K562 (cell line): ENCODE measurements around the gene TMEM114. TPM values are rescaled to one million over a fixed set of nuclear protein-coding genes. Genes with fewer than 3 reads are reported as not detected.

Experiments used
- ATAC-seq: fragments of 200-7000 bp; cut with Tn5 transposase; 3 replicates; pipeline ENCODE4 v1.9.1; 2020; ENCODE audit warnings: moderate library complexity
- BruUV-seq: library from RNA; stranded (reverse); fragments of 400-500 nt; replicated peaks from 2 replicates; lab custom pipeline; 2021; lab: Mats Ljungman, UMichigan
- CTCF ChIA-PET: fragments of 300-600 bp; formaldehyde crosslinking; extraction: SDS; loops from one replicate; lab custom pipeline; 2021; ENCODE audit warnings: low intra/inter-chr PET ratio; lab: Yijun Ruan, JAX
- POLR2A ChIA-PET: fragments of 300-600, 350-650 bp; sonication (Branson Sonifier 250); formaldehyde crosslinking; extraction: SDS; loops from one replicate; lab custom pipeline; 2021; ENCODE audit warnings: antibody characterized with exemption, inconsistent platforms; lab: Yijun Ruan, JAX
- DNase-seq, 4 experiments: peaks; one replicate each; pipeline versions ENCODE4 v3.0.0 to v3.0.0-alpha.2; 2011 to 2018; ENCODE audit warnings: low spot score in 3 of 4, mixed read lengths in 3 of 4; ENCODE audit errors: extremely low read depth in 1 of 4
- FAIRE-seq: peaks from 2 replicates; lab custom pipeline; 2011; peaks lifted over from hg19 to GRCh38; lab: Jason Lieb, UNC
- H2AFZ ChIP-seq: 2 replicates; pipeline ENCODE4 v1.6.0; 2011; ENCODE audit warnings: low read depth, low read length, control low read depth, inconsistent platforms
- H3K27ac ChIP-seq: fragments of 200-600 bp; 3 replicates; pipeline ENCODE4 v1.8.0; 2011; ENCODE audit warnings: low read depth, mild to moderate bottlenecking, control low read depth, inconsistent platforms, low read length, moderate library complexity, mixed read lengths; ENCODE audit errors: extremely low read depth
- H3K27me3 ChIP-seq, 2 experiments: fragments of 300-600 bp in 1 of 2; 2 replicates in 1 of 2; 3 replicates in 1 of 2; pipeline versions ENCODE4 v1.6.0 to v1.8.0; 2011; ENCODE audit warnings: inconsistent platforms in 2 of 2, low read length in 2 of 2, mild to moderate bottlenecking in 1 of 2, mixed read lengths in 1 of 2, moderate library complexity in 1 of 2; ENCODE audit not compliant: control insufficient read depth in 2 of 2, insufficient read depth in 2 of 2
- H3K36me3 ChIP-seq: fragments of 300-600 bp; 3 replicates; pipeline ENCODE4 v1.8.0; 2011; ENCODE audit warnings: mild to moderate bottlenecking, low read length, inconsistent platforms; ENCODE audit not compliant: control insufficient read depth, insufficient read depth
- H3K4me1 ChIP-seq, 2 experiments: fragments of 200-600 bp in 1 of 2; replicated peaks in 1 of 2; 2 replicates in 1 of 2; 3 replicates in 1 of 2; pipeline versions ENCODE4 v1.5.1 to v1.8.0; 2011; ENCODE audit warnings: inconsistent platforms in 2 of 2, low read length in 2 of 2, mild to moderate bottlenecking in 1 of 2, mixed read lengths in 1 of 2, moderate library complexity in 1 of 2; ENCODE audit not compliant: control insufficient read depth in 2 of 2, insufficient read depth in 2 of 2
- H3K4me2 ChIP-seq: 2 replicates; pipeline ENCODE4 v1.6.1; 2011; ENCODE audit warnings: low read length, control low read depth, inconsistent platforms, mixed read lengths; ENCODE audit not compliant: insufficient read depth
- H3K4me3 ChIP-seq: fragments of 200-600 bp; sonication (generic), shearing (Covaris generic); 2 replicates; pipeline ENCODE4 v1.5.1; 2016; ENCODE audit warnings: control low read depth, inconsistent platforms
- H3K79me2 ChIP-seq: fragments of 200-600 bp; 3 replicates; pipeline ENCODE4 v1.8.0; 2011; ENCODE audit warnings: low read length, inconsistent platforms; ENCODE audit not compliant: control insufficient read depth, insufficient read depth
- H3K9ac ChIP-seq, 2 experiments: 2 replicates each; pipeline versions ENCODE4 v1.6.0 to v1.6.1; 2011; ENCODE audit warnings: low read depth in 2 of 2, low read length in 2 of 2, control low read depth in 1 of 2, inconsistent platforms in 1 of 2, mild to moderate bottlenecking in 1 of 2, mixed read lengths in 1 of 2; ENCODE audit not compliant: insufficient read depth in 1 of 2
- H3K9me1 ChIP-seq: one replicate; pipeline ENCODE4 v1.6.0; 2011; ENCODE audit warnings: inconsistent platforms, mild to moderate bottlenecking, low read length, moderate library complexity; ENCODE audit not compliant: control insufficient read depth, insufficient read depth
- H3K9me3 ChIP-seq: replicated peaks from 2 replicates; pipeline ENCODE4 v1.5.1; 2011; ENCODE audit warnings: low read depth, low read length, inconsistent platforms; ENCODE audit not compliant: control insufficient read depth, insufficient read depth
- H4K20me1 ChIP-seq: replicated peaks from 2 replicates; pipeline ENCODE4 v1.6.1; 2011; ENCODE audit warnings: low read length, inconsistent platforms, mixed read lengths; ENCODE audit not compliant: control insufficient read depth, insufficient read depth
- BDP1 ChIP-seq: IDR thresholded peaks from 3 replicates; pipeline ENCODE4 v1.6.1; 2011; ENCODE audit not compliant: insufficient read length, insufficient read depth
- BRCA1 ChIP-seq, 2 experiments: fragments of 450-650 bp in 1 of 2; sonication (generic) in 1 of 2; formaldehyde crosslinking in 1 of 2; IDR thresholded peaks; 2 replicates each; pipeline versions ENCODE4 v1.5.0 to v1.6.1; 2017 to 2020; ENCODE audit warnings: mild to moderate bottlenecking in 1 of 2, missing genetic modification reagents in 1 of 2
- CBX1 ChIP-seq: sonication (generic); IDR thresholded peaks from 2 replicates; pipeline ENCODE4 v1.6.1; 2016; ENCODE audit warnings: antibody characterized with exemption, low read depth, mild to moderate bottlenecking
- CCAR2 ChIP-seq: fragments of 200-400 bp; formaldehyde crosslinking; IDR thresholded peaks from 2 replicates; pipeline ENCODE4 v1.6.1; 2017; ENCODE audit warnings: mild to moderate bottlenecking, low read depth, low read length
- FOXJ3 ChIP-seq: sonication (generic); formaldehyde crosslinking; IDR thresholded peaks from 2 replicates; pipeline ENCODE4 v1.4.0; 2020; ENCODE audit warnings: mild to moderate bottlenecking, missing genetic modification reagents
- FOXP1 ChIP-seq: sonication (generic); formaldehyde crosslinking; IDR thresholded peaks from 2 replicates; pipeline ENCODE4 v1.8.0; 2022; ENCODE audit warnings: mild to moderate bottlenecking, missing genetic modification reagents
- HDAC1 ChIP-seq, 2 experiments: fragments of 450-650 bp; IDR thresholded peaks; 2 replicates each; pipeline ENCODE4 v1.6.1; 2016 to 2017; ENCODE audit warnings: inconsistent platforms in 1 of 2, mild to moderate bottlenecking in 1 of 2, moderate library complexity in 1 of 2
- MAFF ChIP-seq: IDR thresholded peaks from 2 replicates; pipeline ENCODE4 v1.6.1; 2012; ENCODE audit warnings: low read length, improper control_type of control experiment
- SAFB2 ChIP-seq: fragments of 200-400 bp; formaldehyde crosslinking; IDR thresholded peaks from 2 replicates; pipeline ENCODE4 v1.6.1; 2018; ENCODE audit warnings: borderline replicate concordance, low read length, low read depth, moderate library complexity; ENCODE audit not compliant: severe bottlenecking
- ZBTB1 ChIP-seq: sonication (generic); formaldehyde crosslinking; IDR thresholded peaks from 2 replicates; pipeline ENCODE4 v1.8.1; 2023; ENCODE audit warnings: missing genetic modification reagents, low read depth, mild to moderate bottlenecking, borderline replicate concordance
- ZBTB12 ChIP-seq: fragments of 250-450 bp; sonication (Bioruptor Pico); IDR thresholded peaks from 2 replicates; pipeline ENCODE4 v1.4.0; 2020
- ZBTB2 ChIP-seq: fragments of 450-650 bp; IDR thresholded peaks from 2 replicates; pipeline ENCODE4 v1.6.1; 2016; ENCODE audit warnings: antibody characterized with exemption
- ZC3H8 ChIP-seq: fragments of 450-650 bp; IDR thresholded peaks from 2 replicates; pipeline ENCODE4 v1.6.1; 2017
- ZNF445 ChIP-seq: fragments of 250-450 bp; sonication (Bioruptor Pico); IDR thresholded peaks from 2 replicates; pipeline ENCODE4 v1.4.0; 2020; ENCODE audit warnings: low read depth, mild to moderate bottlenecking, moderate library complexity
- ZNF717 ChIP-seq: fragments of 250-450 bp; sonication (Bioruptor Pico); IDR thresholded peaks from 2 replicates; pipeline ENCODE4 v1.5.0; 2021
- ZNF785 ChIP-seq: fragments of 250-450 bp; sonication (Bioruptor Pico); IDR thresholded peaks from 2 replicates; pipeline ENCODE4 v1.4.0; 2020; ENCODE audit warnings: mild to moderate bottlenecking
- WGBS: fragments of 100-300 bp; shearing (Covaris generic); methylation state at CpG from one replicate; pipeline ENCODE4 v1.1.6; 2016; ENCODE audit warnings: low coverage, mixed read lengths; ENCODE audit not compliant: insufficient coverage; ENCODE audit errors: missing lambda C conversion rate; 5-methylcytosine and 5-hydroxymethylcytosine counted together
- in situ Hi-C: fragments of 300-500 bp; cut with MboI; formaldehyde crosslinking; loops from 4 replicates; pipeline ENCODE4 v1.15.0; 2018; ENCODE audit warnings: inconsistent platforms, mixed read lengths
- intact Hi-C: fragments of 100-400 bp; cut with micrococcal nuclease; formaldehyde crosslinking; loops from 2 replicates; pipeline ENCODE4 v1.14.2; 2022
- polyA plus RNA-seq, 8 experiments: library from polyadenylated mRNA; depleted of rRNA in 4 of 8; stranded (reverse) in 5 of 8; unstranded in 3 of 8; fragments of >200 nt; fragmentation: Nextera tagmentation in 2 of 8; fragmentation: Illumina TruSeq in 1 of 8; extraction: Ambion mirVana in 2 of 8; extraction: Trizol in 1 of 8; gene quantifications; 2 replicates each; pipeline versions ENCODE4 v1.2.1 to v1.2.3, GENCODE V29; 2011 to 2014; ENCODE audit warnings: inconsistent platforms in 1 of 8, missing spikeins in 1 of 8
- total RNA-seq, 7 experiments: library from RNA; depleted of rRNA in 6 of 7; stranded (reverse); fragments of >200 nt in 6 of 7; fragmentation: Illumina TruSeq in 2 of 7; extraction: Trizol in 2 of 7; gene quantifications; 2 replicates each; pipeline versions ENCODE4 v1.2.1 to v1.2.3, GENCODE V29; 2011 to 2021; ENCODE audit warnings: low replicate concordance in 1 of 7
- TF ChIP-seq, protein P1 (sequence below), 2 experiments: fragments of 450-650 bp; IDR thresholded peaks; 2 replicates each; pipeline ENCODE4 v1.6.1; 2018; ENCODE audit warnings: mild to moderate bottlenecking in 2 of 2, low read depth in 1 of 2; ENCODE audit not compliant: partially characterized antibody in 2 of 2

TMEM114 gene
- total and polyA plus RNA-seq, 9 of the 15 experiments (the other 6 are each of a cell fraction or from before 2014, with no cell fraction given) = not detected

GRCh38 chr16:8594149-8594666 lies 3.9 kb upstream of the TMEM114 start:
- Histone ChIP-seq H3K27ac (no peak overlapping the region; the same call in 2 of the 3 replicates), H3K4me3 (no peak overlapping the region), H2AFZ (no peak overlapping the region), H3K4me1 (peaks cover 4 to 6% of the 10 kb centered on the region in 2 experiments; a peak in 2 of 5 replicates), H3K9me3 (no peaks in the 10 kb centered on the region), H3K79me2 (no peaks in the 10 kb centered on the region), H3K4me2 (no peak overlapping the region; the same call in 1 of the 2 replicates), H3K27me3 (peaks cover 3 to 22% of the 10 kb centered on the region in 2 experiments; a peak in 4 of 5 replicates), H3K36me3 (no peaks in the 10 kb centered on the region), H4K20me1 (no peaks in the 10 kb centered on the region), H3K9ac (no peak overlapping the region), H3K9me1 (no peaks in the 10 kb centered on the region)
- intact Hi-C loops = no loop called here
- ATAC-seq = peak; percentile 87
- peak; percentile 86 for FAIRE-seq
- 1% methylated on average over 9 of the region's 9 CpGs for WGBS
- peak; percentile 12 to 75 (median 43) for DNase-seq
- BruUV-seq = no TSS peak
- ChIA-PET CTCF (no interaction called here), POLR2A (interaction anchor here (0.6 kb wide), 1 partner anchor 56 kb away, joined by 3 read pairs; no protein-coding TSS in a partner anchor)
- in situ Hi-C loops = no loop called here
- TF ChIP-seq SAFB2 = no peak
- no peak for TF ChIP-seq ZNF717
- no peak for TF ChIP-seq FOXJ3 (CRISPR knock-in tag)
- TF ChIP-seq ZC3H8 = no peak
- TF ChIP-seq FOXP1 (CRISPR knock-in tag) = no peak
- TF ChIP-seq BRCA1 (IDR thresholded peaks at IDR 0.05) = no peak
- TF ChIP-seq BRCA1 (CRISPR knock-in tag; IDR thresholded peaks at IDR 0.05) = no peak
- TF ChIP-seq HDAC1 (IDR thresholded peaks at IDR 0.05) = peak in 1 of 2 experiments; percentile 89; a peak in 2 of 4 replicates
- no peak for TF ChIP-seq ZBTB2
- no peak for TF ChIP-seq CCAR2
- TF ChIP-seq ZNF445 (CRISPR knock-in tag) = no peak
- TF ChIP-seq ZBTB12 = 0 out of 2 replicates have a peak, but pooled peaks have one; percentile 23
- TF ChIP-seq, protein P1, sequence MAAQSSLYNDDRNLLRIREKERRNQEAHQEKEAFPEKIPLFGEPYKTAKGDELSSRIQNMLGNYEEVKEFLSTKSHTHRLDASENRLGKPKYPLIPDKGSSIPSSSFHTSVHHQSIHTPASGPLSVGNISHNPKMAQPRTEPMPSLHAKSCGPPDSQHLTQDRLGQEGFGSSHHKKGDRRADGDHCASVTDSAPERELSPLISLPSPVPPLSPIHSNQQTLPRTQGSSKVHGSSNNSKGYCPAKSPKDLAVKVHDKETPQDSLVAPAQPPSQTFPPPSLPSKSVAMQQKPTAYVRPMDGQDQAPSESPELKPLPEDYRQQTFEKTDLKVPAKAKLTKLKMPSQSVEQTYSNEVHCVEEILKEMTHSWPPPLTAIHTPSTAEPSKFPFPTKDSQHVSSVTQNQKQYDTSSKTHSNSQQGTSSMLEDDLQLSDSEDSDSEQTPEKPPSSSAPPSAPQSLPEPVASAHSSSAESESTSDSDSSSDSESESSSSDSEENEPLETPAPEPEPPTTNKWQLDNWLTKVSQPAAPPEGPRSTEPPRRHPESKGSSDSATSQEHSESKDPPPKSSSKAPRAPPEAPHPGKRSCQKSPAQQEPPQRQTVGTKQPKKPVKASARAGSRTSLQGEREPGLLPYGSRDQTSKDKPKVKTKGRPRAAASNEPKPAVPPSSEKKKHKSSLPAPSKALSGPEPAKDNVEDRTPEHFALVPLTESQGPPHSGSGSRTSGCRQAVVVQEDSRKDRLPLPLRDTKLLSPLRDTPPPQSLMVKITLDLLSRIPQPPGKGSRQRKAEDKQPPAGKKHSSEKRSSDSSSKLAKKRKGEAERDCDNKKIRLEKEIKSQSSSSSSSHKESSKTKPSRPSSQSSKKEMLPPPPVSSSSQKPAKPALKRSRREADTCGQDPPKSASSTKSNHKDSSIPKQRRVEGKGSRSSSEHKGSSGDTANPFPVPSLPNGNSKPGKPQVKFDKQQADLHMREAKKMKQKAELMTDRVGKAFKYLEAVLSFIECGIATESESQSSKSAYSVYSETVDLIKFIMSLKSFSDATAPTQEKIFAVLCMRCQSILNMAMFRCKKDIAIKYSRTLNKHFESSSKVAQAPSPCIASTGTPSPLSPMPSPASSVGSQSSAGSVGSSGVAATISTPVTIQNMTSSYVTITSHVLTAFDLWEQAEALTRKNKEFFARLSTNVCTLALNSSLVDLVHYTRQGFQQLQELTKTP (IDR thresholded peaks at IDR 0.05; ENCODE audit: low read depth in 1 of 2, partially characterized antibody in 2 of 2) = peak in 1 of 2 experiments; percentile 43
- no peak for TF ChIP-seq ZBTB1 (CRISPR knock-in tag)
- no peak for TF ChIP-seq BDP1
- TF ChIP-seq MAFF = no peak
- no peak for TF ChIP-seq CBX1
- TF ChIP-seq ZNF785 (CRISPR knock-in tag) = no peak
